Heart left ventricle (tissue), 16 donors: ENCODE measurements around the gene HELZ. TPM values are rescaled to one million over a fixed set of nuclear protein-coding genes. Genes with fewer than 3 reads are reported as not detected.

Experiments
- ATAC-seq, 4 donors: fragments of 200-7000 bp; cut with Tn5 transposase; one replicate each; pipeline ENCODE4 v1.9.1; 2020 to 2022; ENCODE audit warnings: moderate library complexity in 4 of 4, mild to moderate bottlenecking in 3 of 4, moderate number of reproducible peaks in 1 of 4
- DNase-seq, 5 donors: peaks; one replicate each; pipeline ENCODE4 v3.0.0-alpha.2; 2020
- H3K27ac ChIP-seq, 12 donors: fragments of 200-600 bp; sonication (generic) in 4 of 12; one replicate each; pipeline versions ENCODE4 v1.5.0 to v1.8.0; 2016 to 2022; ENCODE audit warnings: mild to moderate bottlenecking in 2 of 12
- H3K27me3 ChIP-seq, 9 donors: fragments of 200-600 bp; sonication (generic) in 2 of 9; one replicate each; pipeline versions ENCODE4 v1.5.1 to v1.8.0; 2016 to 2022; ENCODE audit warnings: mild to moderate bottlenecking in 3 of 9
- H3K36me3 ChIP-seq, 9 donors: fragments of 200-600 bp; sonication (generic) in 2 of 9; one replicate each; pipeline versions ENCODE4 v1.5.0 to v1.8.0; 2018 to 2022; ENCODE audit warnings: mild to moderate bottlenecking in 2 of 9
- H3K4me1 ChIP-seq, 12 donors: fragments of 200-600 bp; sonication (generic) in 4 of 12; one replicate each; pipeline versions ENCODE4 v1.5.0 to v1.8.0; 2016 to 2022; ENCODE audit warnings: mild to moderate bottlenecking in 3 of 12
- H3K4me3 ChIP-seq, 12 donors: fragments of 200-600 bp; sonication (generic) in 4 of 12; one replicate each; pipeline versions ENCODE4 v1.5.0 to v1.8.0; 2017 to 2022; ENCODE audit warnings: mild to moderate bottlenecking in 9 of 12, moderate library complexity in 4 of 12
- H3K9me3 ChIP-seq, 12 donors: fragments of 200-600 bp; sonication (generic) in 4 of 12; one replicate each; pipeline versions ENCODE4 v1.5.0 to v1.8.0; 2016 to 2022; ENCODE audit warnings: mild to moderate bottlenecking in 1 of 12
- CTCF ChIP-seq, 12 donors: fragments of 200-600 bp; sonication (generic) in 4 of 12; IDR thresholded peaks; one replicate each; pipeline versions ENCODE4 v1.5.0 to v1.8.0; 2018 to 2022; ENCODE audit warnings: antibody characterized with exemption in 12 of 12, mild to moderate bottlenecking in 5 of 12
- POLR2A ChIP-seq, 2 donors: fragments of 450-650 bp; IDR thresholded peaks; one replicate each; pipeline ENCODE4 v1.6.1; 2017; ENCODE audit warnings: antibody characterized with exemption in 2 of 2, mild to moderate bottlenecking in 2 of 2, moderate library complexity in 2 of 2
- WGBS, 4 donors: extraction: QIAGEN DNeasy Blood & Tissue Kit in 2 of 4; methylation state at CpG; one replicate each; pipeline versions ENCODE4 v1.1.5 to v1.1.7; 2013 to 2018; 5-methylcytosine and 5-hydroxymethylcytosine counted together
- intact Hi-C, 10 donors: fragments of 100-400 bp; cut with DNase I; formaldehyde crosslinking; loops; one replicate each; pipeline versions ENCODE4 v1.11.1 to v1.14.2; 2022
- polyA plus RNA-seq, 2 donors: library from polyadenylated mRNA; stranded (reverse); fragments of 200-250 nt; gene quantifications; one replicate each; pipeline ENCODE4 v1.2.3, GENCODE V29; 2013
- total RNA-seq, 9 donors: library from RNA; depleted of rRNA in 2 of 9; stranded (reverse); fragments of >200 nt in 2 of 9; fragmentation: NEBNext Ultra II Directional in 3 of 9; extraction: Animal tissue kit (Norgen Biotek cat#: 25700) in 3 of 9; gene quantifications; one replicate each; pipeline versions ENCODE4 v1.1.0 to v1.2.4, GENCODE V29; 2016 to 2023
- donor health status: ischemic (EF 13 %, LVEDD 7.1; RV severe dilation, severe dysfunction).
- donor health status: healthy with polysubstance abuse.
- donor health status: DM: no; HTN: yes; CAD: no.
- donor health status: DM: no; HTN: no; CAD: no.
- donor health status: ischemic (EF 25% LVEDD 6.9; RV normal size, moderate dysfunction).
- donor health status: ischemic (EF 25% LVEDD 5.7; RV mildly dilated, moderate dysfunction).
- donor health status: healthy.
- donor health status: DM: yes; HTN: yes; CAD: no.
- donor health status: ischemic (EF 35%, LVEDD 5.7; RV mildly dilated, moderate dysfunction).
- donor health status: nonischemic (EF 11% LVEDD 7.7; RV severe dilation, severe dysfunction).
- donor health status: DM: yes; HTN: yes; CAD: no.
- donor health status: PGD.
- donor health status: ischemic (EF 29% LVEDD 5.4; RV normal size, mild dysfunction).
- donor health status: nonischemic (EF 23%, LVEDD 6.1; RV moderate dilation, normal function).

HELZ gene
- total and polyA plus RNA-seq, 11 donors: 5.1 to 48.4 (median 30.3) TPM

- H3K27me3 ChIP-seq: no peaks in the 10 kb centered on the region
- H3K27ac ChIP-seq: peak overlapping the region in 1 of 12 donors; percentile 10
- no peak for DNase-seq
- intact Hi-C loops: loop anchor here in 2 of 10 donors (5.0 to 10.0 kb wide), 3 partner anchors 40 to 117 kb away; partner anchors contain the start of gene PSMD12 (in 1 of the 2)
- H3K4me3 ChIP-seq: no peak overlapping the region
- H3K9me3 ChIP-seq: no peaks in the 10 kb centered on the region
- no peak for ATAC-seq
- TF ChIP-seq POLR2A (IDR thresholded peaks at IDR 0.05): no peak
- TF ChIP-seq CTCF (IDR thresholded peaks at IDR 0.05): no peak
- H3K4me1 ChIP-seq: peaks cover 5 to 32% (median 20%) of the 10 kb centered on the region in 12 donors
- no peaks in the 10 kb centered on the region for H3K36me3 ChIP-seq
- WGBS, 4 donors: 96 to 98% (median 96%) methylated on average over 12 of the region's 12 CpGs
Observed at GRCh38 chr17:67247416-67247900, 2.5 kb upstream of the HELZ start.

DNA sequence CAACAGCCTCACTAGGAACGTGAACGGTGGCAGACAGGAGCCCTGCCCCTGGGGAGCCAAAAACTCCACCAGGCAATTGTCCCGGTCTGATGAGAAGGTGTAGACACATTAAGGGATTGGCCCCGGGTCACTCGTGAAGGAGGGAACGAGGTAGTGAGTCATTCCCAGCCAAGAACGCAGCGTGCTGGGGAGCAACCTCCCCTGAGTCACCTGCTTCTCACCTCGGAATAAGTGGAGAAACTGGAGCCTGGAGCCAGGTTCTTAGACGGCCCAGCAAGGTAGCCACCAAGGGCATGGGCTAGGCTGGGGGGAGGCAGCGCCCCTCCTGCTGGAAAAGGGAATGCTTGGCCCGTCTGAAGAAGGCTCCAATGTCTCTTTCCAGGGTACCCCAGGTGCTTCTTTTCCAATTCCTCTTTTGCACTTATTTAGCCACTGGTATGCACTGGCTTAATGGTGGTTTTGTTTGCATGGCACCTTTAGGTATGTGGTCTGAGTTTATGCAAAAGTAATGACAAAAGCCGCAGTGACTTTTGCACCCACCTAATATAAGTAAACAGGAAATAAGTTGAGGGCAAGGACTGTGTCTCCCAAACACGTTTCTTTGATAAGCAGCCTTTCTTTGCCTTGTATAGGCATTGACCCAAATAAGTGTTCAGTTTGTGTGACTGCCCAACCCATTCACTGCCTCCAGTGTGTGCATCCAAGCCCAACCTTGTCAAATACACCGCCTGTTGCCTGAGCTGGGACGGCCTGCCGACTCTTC is 1.8 kb upstream of the HELZ start:
- no peaks in the 10 kb centered on the region for H3K27me3 ChIP-seq
- H3K9me3 ChIP-seq: no peaks in the 10 kb centered on the region
- H3K4me3 ChIP-seq: peak overlapping the region in 7 of 12 donors; percentile 84 to 100 (median 96)
- ATAC-seq: no peak
- H3K27ac ChIP-seq: peak overlapping the region in 1 of 12 donors; percentile 93
- WGBS, 4 donors: 67 to 79% (median 72%) methylated on average over 16 to 17 of the region's 17 CpGs
- TF ChIP-seq POLR2A (IDR thresholded peaks at IDR 0.05): no peak
- no peak for TF ChIP-seq CTCF (IDR thresholded peaks at IDR 0.05)
- peaks cover 0 to 3% (median 0%) of the 10 kb centered on the region in 9 donors for H3K36me3 ChIP-seq
- DNase-seq: no peak
- H3K4me1 ChIP-seq: peaks cover 5 to 39% (median 25%) of the 10 kb centered on the region in 12 donors
- intact Hi-C loops: loop anchor here in 2 of 10 donors (5.0 to 10.0 kb wide), 3 partner anchors 40 to 118 kb away; partner anchors contain the start of gene PSMD12 (in 1 of the 2)

DNA sequence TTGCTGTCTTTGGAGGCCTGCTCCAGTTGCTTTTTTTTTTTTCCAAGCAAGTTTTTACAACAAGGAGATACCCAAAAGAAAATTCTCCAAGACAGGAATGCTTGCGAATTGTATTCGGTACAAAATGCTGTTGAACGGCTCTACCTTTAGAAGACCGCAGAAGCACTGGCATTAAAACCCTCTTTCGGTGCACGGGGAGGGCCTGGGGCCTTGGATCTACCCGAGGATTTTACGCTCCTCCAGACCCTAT is 1.3 kb upstream of the HELZ start:
- intact Hi-C loops: loop anchor here in 2 of 10 donors (5.0 to 10.0 kb wide), 3 partner anchors 41 to 118 kb away; partner anchors contain the start of gene PSMD12 (in 1 of the 2)
- Histone ChIP-seq H3K36me3 (peaks cover 0 to 8% (median 0%) of the 10 kb centered on the region in 9 donors), H3K27ac (peak overlapping the region in 7 of 12 donors; percentile 76 to 94 (median 91)), H3K4me3 (peak overlapping the region; percentile 68 to 100 (median 96)), H3K4me1 (peaks cover 7 to 44% (median 29%) of the 10 kb centered on the region in 12 donors), H3K9me3 (no peaks in the 10 kb centered on the region), H3K27me3 (no peaks in the 10 kb centered on the region)
- no peak for ATAC-seq
- DNase-seq: no peak
- no peak for TF ChIP-seq CTCF (IDR thresholded peaks at IDR 0.05)
- TF ChIP-seq POLR2A (IDR thresholded peaks at IDR 0.05): no peak
- WGBS, 4 donors: 41 to 56% (median 54%) methylated on average over 7 to 8 of the region's 8 CpGs
